Adipocyte (in vitro differentiated cells): Measurements from ENCODE around the gene GRK4.
"Not testable (repeated sequence)": the region's sequence is repeated elsewhere in the genome, so short reads cannot be mapped to it uniquely, and the experiment has no call there.

Experiments
- DNase-seq: peaks from one replicate; pipeline ENCODE4 v3.0.0-alpha.2; 2015; ENCODE audit warnings: low read depth
- H3K27me3 ChIP-seq: replicated peaks from 2 replicates; pipeline ENCODE4 v1.7.0; 2013; ENCODE audit warnings: mild to moderate bottlenecking, low read length, moderate library complexity; ENCODE audit not compliant: control insufficient read depth, insufficient read depth
- H3K36me3 ChIP-seq: 2 replicates; pipeline ENCODE4 v1.7.0; 2013; ENCODE audit warnings: low read length, mild to moderate bottlenecking, moderate library complexity; ENCODE audit not compliant: control insufficient read depth, insufficient read depth, severe bottlenecking
- H3K4me1 ChIP-seq: 2 replicates; pipeline ENCODE4 v1.7.0; 2013; ENCODE audit warnings: mild to moderate bottlenecking, low read length, moderate library complexity; ENCODE audit not compliant: control insufficient read depth, insufficient read depth
- H3K4me3 ChIP-seq: 2 replicates; pipeline ENCODE4 v1.7.0; 2013; ENCODE audit warnings: mild to moderate bottlenecking, low read length, moderate library complexity
- H3K9ac ChIP-seq: 2 replicates; pipeline ENCODE4 v1.7.0; 2013; ENCODE audit warnings: mild to moderate bottlenecking, low read length, moderate library complexity
- H3K9me3 ChIP-seq: 2 replicates; pipeline ENCODE4 v1.7.0; 2013; ENCODE audit warnings: mild to moderate bottlenecking, low read length, moderate library complexity; ENCODE audit not compliant: control insufficient read depth

GRK4 gene

GRCh38 chr4:2955186-2956044, 8.0 kb upstream of the GRK4 start:
- Histone ChIP-seq H3K4me1 (peaks cover 21% of the 10 kb centered on the region), H3K36me3 (peaks cover 72% of the 10 kb centered on the region)
- H3K27me3 ChIP-seq, H3K9ac ChIP-seq, H3K9me3 ChIP-seq, DNase-seq, H3K4me3 ChIP-seq: not testable (repeated sequence)

DNA sequence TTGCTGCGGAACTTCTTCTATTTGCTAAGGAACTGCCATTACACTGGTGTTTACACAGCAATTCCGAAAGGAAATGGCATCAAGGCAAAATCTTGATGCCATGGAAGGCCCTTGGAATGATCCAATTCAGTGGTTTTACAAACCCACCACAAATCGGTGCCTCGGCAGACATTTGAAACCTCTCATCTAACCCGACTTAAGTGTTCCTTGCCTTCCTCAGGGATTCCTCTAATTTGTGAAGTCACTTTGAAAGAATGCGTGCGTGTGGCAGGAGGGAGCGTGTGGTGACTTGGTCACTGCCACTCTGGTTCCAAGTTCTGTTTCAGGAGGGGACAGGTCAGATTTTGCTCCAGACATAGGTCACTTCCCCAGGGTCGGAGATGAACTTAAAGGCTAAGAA, 4.9 kb upstream of the GRK4 start:
- Histone ChIP-seq H3K9me3 (no peaks in the 10 kb centered on the region), H3K4me3 (peak overlapping the region; percentile 34), H3K4me1 (peaks cover 34% of the 10 kb centered on the region), H3K9ac (peak overlapping the region; percentile 15), H3K36me3 (peaks cover 43% of the 10 kb centered on the region), H3K27me3 (no peaks in the 10 kb centered on the region)
- peak; percentile 75 for DNase-seq

DNA sequence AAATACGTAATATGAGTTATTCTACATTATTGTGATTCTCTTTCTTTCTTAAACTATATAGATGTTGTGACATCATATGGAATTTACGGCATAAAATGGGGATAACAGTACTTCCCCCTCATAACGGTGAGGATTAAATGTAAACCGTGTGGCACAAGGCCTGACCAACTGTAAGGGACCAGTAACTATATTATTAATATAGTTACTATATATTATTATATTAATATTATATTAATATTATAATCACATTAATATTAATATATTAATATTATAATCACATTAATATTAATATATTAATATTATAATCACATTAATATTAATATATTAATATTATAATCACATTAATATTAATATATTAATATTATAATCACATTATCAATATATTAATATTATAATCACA, 2.9 kb upstream of the GRK4 start:
- not testable (repeated sequence) for H3K9ac ChIP-seq, H3K27me3 ChIP-seq, H3K9me3 ChIP-seq, H3K4me3 ChIP-seq, DNase-seq
- Histone ChIP-seq H3K36me3 (peaks cover 27% of the 10 kb centered on the region), H3K4me1 (peaks cover 43% of the 10 kb centered on the region)

DNA sequence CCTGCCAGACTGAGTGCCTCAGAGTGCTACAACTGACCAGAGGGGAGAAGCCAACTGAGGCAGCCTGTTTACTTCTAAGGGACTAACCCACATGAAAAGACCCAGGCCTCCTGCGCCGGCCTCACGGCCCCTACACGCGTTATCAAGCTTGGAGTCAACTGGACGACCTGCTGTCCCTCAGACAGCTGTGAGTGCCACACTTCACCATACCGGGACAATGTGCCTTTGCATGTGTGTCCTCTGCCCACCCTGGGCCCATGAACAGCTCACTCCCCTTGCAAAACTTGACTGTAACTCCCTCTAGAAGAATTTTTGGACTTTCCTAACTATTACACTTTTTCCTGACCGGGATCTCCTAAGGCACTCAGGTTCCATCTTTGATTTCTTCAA, 2.0 kb upstream of the GRK4 start:
- peak; percentile 16 for DNase-seq
- Histone ChIP-seq H3K4me1 (peaks cover 43% of the 10 kb centered on the region), H3K27me3 (no peaks in the 10 kb centered on the region), H3K9ac (peak overlapping the region; percentile 99), H3K4me3 (peak overlapping the region; percentile 90), H3K9me3 (no peaks in the 10 kb centered on the region), H3K36me3 (peaks cover 17% of the 10 kb centered on the region)

DNA sequence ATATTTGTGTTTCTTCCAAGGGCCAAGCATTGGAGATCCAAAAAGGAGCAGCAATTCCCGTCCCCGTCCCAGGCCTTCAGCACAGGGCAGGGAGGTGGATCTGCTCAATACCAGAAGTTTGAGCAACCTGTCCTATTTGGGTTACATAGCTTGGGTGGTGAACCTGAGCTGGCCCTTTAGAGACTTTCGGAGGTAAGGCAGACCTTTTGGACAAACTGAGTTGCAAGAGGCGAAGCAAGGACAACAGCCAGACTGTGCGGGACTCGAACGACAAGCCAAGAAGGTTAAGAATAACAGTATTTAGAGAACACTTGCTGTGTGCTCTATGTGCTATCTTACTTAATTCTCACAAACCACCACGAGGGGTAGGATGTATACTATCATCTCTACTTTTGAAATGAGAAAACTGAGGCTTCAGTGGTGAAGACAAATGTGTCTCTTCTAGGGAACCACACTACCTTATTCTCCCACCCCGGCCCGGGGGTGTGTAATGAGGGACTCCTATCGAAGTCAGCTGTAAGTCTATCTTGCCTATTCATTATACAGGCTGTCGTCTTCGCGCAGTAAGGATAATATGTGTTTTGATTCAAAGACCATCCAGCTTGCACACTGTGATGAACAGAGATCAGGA, 1.4 kb upstream of the GRK4 start:
- Histone ChIP-seq H3K27me3 (no peaks in the 10 kb centered on the region), H3K4me3 (peak overlapping the region; percentile 90), H3K9ac (peak overlapping the region; percentile 99), H3K36me3 (peaks cover 12% of the 10 kb centered on the region), H3K9me3 (no peaks in the 10 kb centered on the region), H3K4me1 (peaks cover 43% of the 10 kb centered on the region)
- DNase-seq, result peak; percentile 29

- peak overlapping the region; percentile 90 for H3K4me3 ChIP-seq
- no peaks in the 10 kb centered on the region for H3K27me3 ChIP-seq
- H3K36me3 ChIP-seq, result peaks cover 6% of the 10 kb centered on the region
- H3K4me1 ChIP-seq, result peaks cover 43% of the 10 kb centered on the region
- DNase-seq, result peak; percentile 69
- no peaks in the 10 kb centered on the region for H3K9me3 ChIP-seq
- H3K9ac ChIP-seq, result peak overlapping the region; percentile 99
Measured at GRCh38 chr4:2962614-2963174, 677 bp upstream of the GRK4 start.

GRCh38 chr4:2963966-2964471, 648 bp downstream of the GRK4 start:
- peak overlapping the region; percentile 90 for H3K4me3 ChIP-seq
- H3K4me1 ChIP-seq, result peaks cover 30% of the 10 kb centered on the region
- DNase-seq, result peak; percentile 80
- no peaks in the 10 kb centered on the region for H3K9me3 ChIP-seq
- peak overlapping the region; percentile 99 for H3K9ac ChIP-seq
- H3K27me3 ChIP-seq, result no peaks in the 10 kb centered on the region
- no peaks in the 10 kb centered on the region for H3K36me3 ChIP-seq

- DNase-seq, result peak; percentile 12
- no peaks in the 10 kb centered on the region for H3K27me3 ChIP-seq
- no peaks in the 10 kb centered on the region for H3K9me3 ChIP-seq
- H3K4me1 ChIP-seq, result peaks cover 26% of the 10 kb centered on the region
- H3K4me3 ChIP-seq, result peak overlapping the region; percentile 90
- H3K9ac ChIP-seq, result peak overlapping the region; percentile 99
- no peaks in the 10 kb centered on the region for H3K36me3 ChIP-seq
Measured at GRCh38 chr4:2964706-2965258, 1.4 kb downstream of the GRK4 start.

DNA sequence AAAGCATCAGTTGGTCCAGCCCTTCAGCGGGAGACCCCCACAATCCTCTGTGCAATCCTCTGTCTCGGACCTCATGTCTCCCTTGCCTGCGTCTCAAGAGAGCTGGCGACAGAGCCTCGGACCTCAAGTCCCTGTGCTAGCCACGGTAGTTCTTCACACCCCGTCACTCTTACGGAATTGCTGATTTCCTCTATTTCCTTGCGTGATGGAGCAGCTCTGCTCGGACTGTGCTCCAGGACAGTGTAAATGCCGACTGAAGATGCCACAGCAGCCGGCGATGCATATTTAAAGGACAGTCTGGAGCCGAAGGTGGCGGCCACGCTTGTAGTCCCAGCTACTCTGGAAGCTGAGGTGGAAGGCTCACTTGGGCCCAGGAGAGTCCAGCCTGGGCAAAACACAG, 1.9 kb downstream of the GRK4 start:
- Histone ChIP-seq H3K9ac (peak overlapping the region; percentile 99), H3K4me1 (peaks cover 23% of the 10 kb centered on the region), H3K36me3 (no peaks in the 10 kb centered on the region), H3K9me3 (no peaks in the 10 kb centered on the region), H3K4me3 (peak overlapping the region; percentile 90), H3K27me3 (no peaks in the 10 kb centered on the region)
- DNase-seq, result no peak

DNA sequence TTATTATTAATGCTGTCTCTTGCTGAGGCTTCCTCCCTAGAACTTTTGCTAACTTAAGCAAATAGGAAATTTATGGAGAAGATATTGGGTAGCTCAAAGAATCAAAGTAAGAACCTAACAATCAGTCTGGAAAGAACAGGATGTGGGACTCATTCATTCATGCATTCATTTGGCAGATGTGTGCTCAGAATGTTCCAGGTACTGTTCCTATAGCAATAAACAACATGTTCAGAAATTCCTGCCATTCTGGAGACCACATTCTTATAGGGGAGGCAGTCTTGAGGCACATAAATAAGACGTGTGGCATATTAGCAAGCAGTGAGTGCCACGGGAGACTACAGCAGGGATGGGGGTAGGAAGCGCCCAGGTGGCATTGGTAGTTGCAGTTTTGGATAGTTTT, 5.0 kb downstream of the GRK4 start:
- no peak overlapping the region for H3K4me3 ChIP-seq
- H3K4me1 ChIP-seq, result peaks cover 10% of the 10 kb centered on the region
- H3K9ac ChIP-seq, result no peak overlapping the region
- H3K27me3 ChIP-seq, result no peaks in the 10 kb centered on the region
- no peaks in the 10 kb centered on the region for H3K9me3 ChIP-seq
- no peak for DNase-seq
- peaks cover 3% of the 10 kb centered on the region for H3K36me3 ChIP-seq

- Histone ChIP-seq H3K9me3 (no peaks in the 10 kb centered on the region), H3K4me1 (no peaks in the 10 kb centered on the region), H3K9ac (no peak overlapping the region), H3K27me3 (no peaks in the 10 kb centered on the region), H3K36me3 (peaks cover 3% of the 10 kb centered on the region), H3K4me3 (no peak overlapping the region)
- DNase-seq, result no peak
Measured at GRCh38 chr4:2971275-2971674, 7.9 kb downstream of the GRK4 start.
